Measurements from ENCODE around the gene ZNF32. TPM values are rescaled to one million over a fixed set of nuclear protein-coding genes. Genes with fewer than 3 reads are reported as not detected.

The ZNF32 gene
- total RNA-seq, 1 experiment from 2014 or later: 14.6 TPM

DNA sequence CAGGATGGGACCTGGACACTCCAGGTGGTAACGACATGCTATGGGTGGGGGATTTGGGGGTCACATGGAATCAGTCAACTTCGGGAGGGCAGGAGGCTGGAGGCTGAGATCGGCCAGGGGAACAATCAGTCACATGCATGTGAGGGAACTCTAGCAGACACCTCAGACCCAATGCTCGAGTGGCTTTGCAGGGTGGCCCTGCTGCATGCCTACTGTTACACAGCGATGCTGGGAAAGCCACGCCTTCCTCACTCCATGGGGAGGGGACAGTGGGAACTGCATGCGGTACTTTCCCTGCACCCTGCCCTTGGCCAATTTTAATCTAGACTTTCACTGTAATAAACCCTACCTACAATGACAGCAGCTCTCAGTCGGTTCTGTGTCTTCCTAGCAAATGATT, 6.6 kb upstream of the ZNF32 start:
- Histone ChIP-seq H2BK5ac (ENCODE audit: insufficient read length, low read length) (no peak overlapping the region), H4K8ac (replicated peaks; ENCODE audit: insufficient read length, low read depth, low read length) (no peak overlapping the region), H3K23me2 (ENCODE audit: insufficient read length, low read depth, low read length, poor library complexity, severe bottlenecking) (no peaks in the 10 kb centered on the region), H3K4me1 (ENCODE audit: insufficient read depth, low read length) (no peaks in the 10 kb centered on the region), H3K9me3 (ENCODE audit: control insufficient read depth, low read depth, low read length) (no peaks in the 10 kb centered on the region), H3T11ph (ENCODE audit: low read length) (no peak overlapping the region), H3K4ac (ENCODE audit: low read depth, low read length) (no peak overlapping the region), H3K9ac (ENCODE audit: extremely low read depth, insufficient read length, low read length) (no peak overlapping the region), H4K91ac (ENCODE audit: insufficient read length, low read depth, low read length) (no peak overlapping the region), H3K27me3 (ENCODE audit: insufficient read depth, low read length) (no peaks in the 10 kb centered on the region), H3K56ac (ENCODE audit: insufficient read length, low read depth, low read length) (no peak overlapping the region), H3K27ac (ENCODE audit: insufficient read length, low read depth, low read length) (no peak overlapping the region), H3K4me2 (ENCODE audit: insufficient read depth, insufficient read length, low read length) (no peak overlapping the region), H3K79me1 (ENCODE audit: insufficient read depth, low read depth, low read length, poor library complexity, severe bottlenecking) (no peaks in the 10 kb centered on the region), H2BK15ac (ENCODE audit: low read depth, low read length) (no peak overlapping the region), H3K14ac (ENCODE audit: insufficient read depth, low read length) (no peak overlapping the region), H2BK120ac (ENCODE audit: low read depth, low read length, poor library complexity, severe bottlenecking) (no peak overlapping the region), H4K20me1 (ENCODE audit: control insufficient read depth, insufficient read depth, insufficient read length) (no peaks in the 10 kb centered on the region), H3K79me2 (ENCODE audit: insufficient read depth, low read length) (no peaks in the 10 kb centered on the region), H3K23ac (ENCODE audit: insufficient read length, low read depth, low read length) (no peak overlapping the region), H2AK5ac (ENCODE audit: insufficient read length, low read length) (no peak overlapping the region), H2BK12ac (ENCODE audit: insufficient read length, low read depth, low read length) (no peak overlapping the region), H2AFZ (ENCODE audit: low read length) (no peak overlapping the region), H4K5ac (ENCODE audit: insufficient read length, low read depth, low read length) (no peak overlapping the region), H2BK20ac (ENCODE audit: low read depth, low read length, poor library complexity, severe bottlenecking) (no peak overlapping the region), H3K18ac (ENCODE audit: insufficient read length, low read depth, low read length) (no peak overlapping the region)
- Mint-ChIP-seq H3K9me3 (peaks cover 0 to 1% of the 10 kb centered on the region in 2 experiments; a peak in 2 of 5 replicates), H3K4me1 (peaks cover 9 to 15% of the 10 kb centered on the region in 2 experiments), H3K36me3 (ENCODE audit: insufficient read depth in 1 of 3, low read depth in 3 of 3) (peaks cover 0 to 2% (median 0%) of the 10 kb centered on the region in 3 experiments; a peak in 1 of 7 replicates), H3K27ac (no peak overlapping the region), H3K4me3 (no peak overlapping the region), H3K27me3 (ENCODE audit: low read depth) (peaks cover 19% of the 10 kb centered on the region)
- no CpG with 5 or more reads among the region's 8 CpGs for WGBS (ENCODE audit: extremely low coverage, insufficient read length, low lambda C conversion rate)
- DNase-seq: no peak
- TF ChIP-seq, protein P1, sequence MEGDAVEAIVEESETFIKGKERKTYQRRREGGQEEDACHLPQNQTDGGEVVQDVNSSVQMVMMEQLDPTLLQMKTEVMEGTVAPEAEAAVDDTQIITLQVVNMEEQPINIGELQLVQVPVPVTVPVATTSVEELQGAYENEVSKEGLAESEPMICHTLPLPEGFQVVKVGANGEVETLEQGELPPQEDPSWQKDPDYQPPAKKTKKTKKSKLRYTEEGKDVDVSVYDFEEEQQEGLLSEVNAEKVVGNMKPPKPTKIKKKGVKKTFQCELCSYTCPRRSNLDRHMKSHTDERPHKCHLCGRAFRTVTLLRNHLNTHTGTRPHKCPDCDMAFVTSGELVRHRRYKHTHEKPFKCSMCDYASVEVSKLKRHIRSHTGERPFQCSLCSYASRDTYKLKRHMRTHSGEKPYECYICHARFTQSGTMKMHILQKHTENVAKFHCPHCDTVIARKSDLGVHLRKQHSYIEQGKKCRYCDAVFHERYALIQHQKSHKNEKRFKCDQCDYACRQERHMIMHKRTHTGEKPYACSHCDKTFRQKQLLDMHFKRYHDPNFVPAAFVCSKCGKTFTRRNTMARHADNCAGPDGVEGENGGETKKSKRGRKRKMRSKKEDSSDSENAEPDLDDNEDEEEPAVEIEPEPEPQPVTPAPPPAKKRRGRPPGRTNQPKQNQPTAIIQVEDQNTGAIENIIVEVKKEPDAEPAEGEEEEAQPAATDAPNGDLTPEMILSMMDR (conservative IDR thresholded peaks at IDR 0.05): no peak

All from H9 (cell line).